ENCODE measurements around the gene TBC1D10A.

Gene TBC1D10A

DNA sequence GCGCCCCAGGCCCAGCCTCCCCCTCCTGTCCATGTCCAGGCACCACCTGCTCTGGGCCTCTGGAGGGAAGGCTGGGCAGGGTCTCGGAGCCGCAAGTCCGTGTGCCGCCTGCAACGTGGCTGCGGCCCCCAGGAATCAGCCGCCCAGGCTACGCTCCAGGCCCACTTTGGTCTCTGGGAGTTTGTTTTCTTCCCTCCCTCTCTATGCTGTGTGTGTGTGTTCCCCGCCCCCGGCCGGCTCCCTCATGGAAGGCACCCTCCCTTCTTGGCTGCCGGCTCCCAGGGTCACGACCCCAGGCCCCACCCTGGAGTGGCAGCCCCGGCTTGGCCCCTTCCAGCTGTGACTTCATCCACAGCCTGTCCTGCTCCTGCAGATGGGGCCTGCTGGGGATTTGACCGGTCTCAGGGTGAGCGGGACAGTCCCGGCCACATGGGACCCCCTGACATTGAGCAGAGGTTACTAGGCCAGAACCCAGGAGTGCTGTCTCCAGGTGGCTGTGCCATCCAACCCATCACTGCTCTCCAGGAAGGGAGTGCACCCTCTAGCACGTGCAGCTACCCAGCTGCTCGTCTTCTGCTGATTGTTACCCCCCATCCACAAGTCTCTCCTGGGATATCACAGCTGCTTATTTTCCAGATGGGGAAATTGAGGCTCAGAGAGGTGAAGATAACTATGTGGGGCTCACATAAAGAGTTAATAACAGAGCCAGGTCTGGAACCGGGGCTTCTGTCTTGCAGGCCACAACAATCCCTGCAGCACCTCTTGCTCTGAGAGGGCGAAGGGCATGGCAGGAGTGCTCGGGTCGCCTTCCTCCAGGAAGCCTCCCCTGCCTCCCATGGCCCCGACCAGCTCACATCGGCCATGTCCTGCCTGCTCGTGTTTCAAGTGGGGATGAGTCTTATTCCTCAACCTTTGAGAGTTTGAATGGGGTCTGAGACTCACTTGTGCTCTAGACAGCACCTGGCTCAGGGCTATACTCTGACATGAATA, 77.4 kb downstream of the TBC1D10A start:
- in situ Hi-C loops (cut with HindIII; ENCODE audit: low sequenced_read_pairs) = loop anchor here (10.0 kb wide), 1 partner anchor 65 kb away; no protein-coding TSS in a partner anchor

DNA sequence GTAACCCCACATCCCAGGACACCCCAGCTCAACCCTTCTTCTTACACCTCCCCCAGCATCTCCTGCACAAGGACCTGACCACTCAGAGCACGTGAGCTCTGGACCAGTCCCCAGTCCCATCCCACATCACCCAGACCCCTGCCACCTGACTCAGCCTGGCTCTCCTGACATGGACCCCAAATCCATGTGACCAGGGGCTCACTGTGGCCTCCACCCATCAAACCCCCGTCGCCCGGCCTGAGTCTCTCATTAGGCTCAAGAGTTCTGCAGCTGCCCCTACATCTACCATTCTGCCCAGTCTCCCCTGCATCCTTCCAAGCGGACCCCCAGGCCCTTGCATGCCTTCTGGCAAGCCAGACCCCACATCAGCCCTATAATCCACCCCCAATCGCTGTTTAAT, 78.3 kb downstream of the TBC1D10A start:
- in situ Hi-C loops (cut with HindIII; ENCODE audit: low sequenced_read_pairs) = loop anchor here (10.0 kb wide), 1 partner anchor 64 kb away; no protein-coding TSS in a partner anchor

DNA sequence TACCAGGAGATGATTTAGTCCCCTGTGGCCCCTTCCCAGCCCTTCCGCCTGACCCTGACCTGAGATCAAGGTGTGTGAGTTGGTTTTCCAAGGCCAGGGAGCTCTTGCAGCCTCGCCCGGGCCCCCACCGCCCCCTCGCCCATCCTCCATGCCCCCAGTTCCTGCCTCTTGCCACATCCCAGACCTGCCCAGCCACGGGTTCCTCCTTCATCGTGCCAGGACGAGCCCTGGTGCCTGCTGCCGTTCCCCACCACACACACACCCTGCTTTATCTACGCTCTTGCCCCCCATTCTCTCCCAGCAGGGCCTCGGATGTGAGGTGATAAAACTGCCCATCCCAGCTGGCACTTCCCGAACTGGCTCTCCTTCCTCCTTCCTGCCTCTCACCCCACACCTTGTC, 78.8 kb downstream of the TBC1D10A start:
- in situ Hi-C loops (cut with HindIII; ENCODE audit: low sequenced_read_pairs) = loop anchor here (10.0 kb wide), 1 partner anchor 63 kb away; no protein-coding TSS in a partner anchor

DNA sequence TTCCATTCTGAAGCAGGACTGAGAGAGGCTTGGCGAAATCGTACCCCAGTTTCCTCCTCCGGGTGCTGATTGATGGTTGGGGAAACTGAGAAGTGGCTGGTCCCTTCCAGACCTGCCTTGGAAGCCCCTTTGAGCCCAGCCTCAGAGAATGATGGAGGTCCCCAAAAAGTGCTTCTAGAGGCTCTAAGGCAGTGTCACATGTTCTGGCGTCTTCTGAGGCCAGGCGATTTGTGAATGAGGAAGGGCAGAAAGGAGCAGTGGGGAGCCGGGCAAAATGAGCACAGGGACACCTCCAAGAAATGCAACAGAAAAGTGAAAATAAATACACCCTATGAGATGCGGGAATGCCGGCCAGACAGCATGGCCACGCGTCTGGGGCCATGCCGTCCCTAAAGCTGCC, 79.2 kb downstream of the TBC1D10A start:
- in situ Hi-C loops (cut with HindIII; ENCODE audit: low sequenced_read_pairs) = loop anchor here (10.0 kb wide), 1 partner anchor 63 kb away; no protein-coding TSS in a partner anchor

DNA sequence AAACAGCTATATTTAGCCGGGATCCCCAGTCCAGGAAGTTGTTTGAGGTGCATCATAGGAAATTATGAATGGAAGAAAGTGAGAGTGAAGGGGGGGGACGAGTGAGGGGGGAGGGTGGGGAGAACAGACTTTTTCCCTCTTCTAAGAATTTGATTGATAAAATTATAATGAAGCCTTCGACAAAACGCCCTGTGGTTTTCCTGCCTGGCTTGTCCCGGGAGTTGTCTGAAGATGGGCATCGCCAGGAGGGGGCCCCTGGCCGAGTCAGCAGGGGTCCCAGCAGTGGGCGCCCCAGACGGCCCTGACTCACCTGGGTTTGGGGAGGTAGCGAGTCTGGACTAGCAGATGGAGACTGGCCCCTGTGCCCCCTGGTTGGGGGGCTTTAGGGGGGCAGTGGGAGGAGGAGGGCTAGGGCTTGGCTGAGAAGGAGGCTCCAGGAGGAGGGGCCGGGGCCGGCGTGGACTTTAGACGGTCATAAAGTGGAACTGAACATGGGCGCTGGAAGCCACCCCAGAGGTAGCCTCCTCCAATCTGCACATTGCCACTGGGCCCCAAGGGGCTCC, 79.8 kb downstream of the TBC1D10A start:
- in situ Hi-C loops (cut with HindIII; ENCODE audit: low sequenced_read_pairs) = loop anchor here (10.0 kb wide), 1 partner anchor 62 kb away; no protein-coding TSS in a partner anchor

DNA sequence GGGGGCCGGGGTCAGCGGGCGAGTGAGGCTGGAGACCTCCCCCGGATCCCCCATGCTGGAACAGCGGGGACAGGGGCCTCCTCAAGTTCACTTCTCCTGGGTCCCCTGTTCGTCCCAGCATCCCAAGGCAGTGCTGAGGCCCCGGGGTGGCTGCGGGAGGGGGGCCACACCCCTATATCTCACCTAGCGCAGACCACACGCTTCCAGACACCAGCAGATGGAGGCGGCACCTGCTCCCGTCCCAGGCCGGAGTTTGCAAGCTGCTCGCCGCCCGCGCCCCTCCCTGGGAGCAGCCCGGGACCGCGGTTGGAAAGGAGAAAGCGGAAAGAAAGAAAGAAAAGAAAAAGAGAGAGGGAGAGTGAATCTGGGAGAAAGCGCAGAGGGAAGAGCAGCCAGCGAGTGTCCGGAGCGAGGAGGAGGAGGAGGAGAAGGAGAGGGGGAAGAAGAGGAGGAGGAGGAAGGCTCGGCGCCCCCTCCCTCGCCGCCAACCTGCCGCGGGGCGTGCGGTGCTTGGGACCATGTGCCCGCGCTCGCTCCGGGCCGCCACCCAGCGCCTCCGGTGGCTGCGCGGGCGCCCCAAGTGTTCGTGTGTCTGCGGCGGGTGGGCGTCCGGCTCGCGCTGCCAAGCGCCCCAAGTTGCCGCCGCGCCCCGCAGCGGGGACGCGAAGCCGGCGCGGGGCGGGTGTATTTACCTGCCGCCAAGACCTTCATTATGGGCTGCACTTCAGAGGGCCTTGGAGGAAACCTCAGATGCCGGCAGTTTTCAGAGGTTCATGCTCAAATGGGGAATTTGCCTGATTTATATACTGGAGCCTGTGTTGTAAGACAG, 80.5 kb downstream of the TBC1D10A start, which contains the start of gene LIF:
TSS of gene LIF (minus strand) at position 775 of the 829 bp plus-strand sequence. CDS start at position 711, 64 bp downstream.
- in situ Hi-C loops (cut with HindIII; ENCODE audit: low sequenced_read_pairs) = loop anchor here (10.0 kb wide), 1 partner anchor 61 kb away; no protein-coding TSS in a partner anchor

DNA sequence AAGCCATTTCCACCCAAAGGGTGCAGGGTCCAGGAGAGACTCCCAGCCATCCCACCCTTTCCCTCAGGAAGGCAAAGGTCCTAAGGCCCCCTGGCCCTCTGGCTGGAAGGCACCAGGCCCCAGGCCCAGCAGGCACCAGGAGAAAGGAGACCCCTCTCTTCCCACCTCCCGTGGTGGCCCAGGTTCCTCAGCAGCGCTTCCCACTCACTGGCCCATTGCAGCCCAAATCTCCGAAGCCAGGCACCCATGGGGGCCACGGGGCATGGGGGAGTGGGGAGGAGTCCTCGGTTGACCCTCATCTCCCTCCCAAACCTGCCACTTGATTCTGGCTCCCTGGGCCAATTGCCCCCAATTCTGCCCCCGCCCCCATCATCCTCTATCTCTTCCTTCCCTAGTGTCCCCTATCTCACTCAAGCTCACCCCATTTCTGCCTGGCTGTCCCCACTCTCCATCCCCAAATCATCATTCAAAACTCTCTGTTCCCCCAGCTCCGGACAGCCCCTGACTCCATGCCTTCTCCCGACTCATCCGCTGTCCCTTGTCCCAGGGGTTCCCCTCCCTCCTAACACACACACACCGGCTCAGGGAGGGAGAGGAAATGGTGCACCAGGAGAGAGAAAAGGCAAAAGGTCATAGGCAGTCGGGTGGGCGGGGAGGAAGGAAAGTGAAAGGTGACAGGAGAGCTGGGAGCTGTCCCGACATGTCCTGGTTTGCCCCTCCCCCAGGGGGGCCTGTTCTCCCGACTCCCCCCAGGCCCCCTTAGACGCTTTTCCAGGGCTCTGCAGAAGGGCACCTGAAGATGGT, 81.4 kb downstream of the TBC1D10A start:
- in situ Hi-C loops (cut with HindIII; ENCODE audit: low sequenced_read_pairs) = loop anchor here (10.0 kb wide), 1 partner anchor 61 kb away; no protein-coding TSS in a partner anchor

DNA sequence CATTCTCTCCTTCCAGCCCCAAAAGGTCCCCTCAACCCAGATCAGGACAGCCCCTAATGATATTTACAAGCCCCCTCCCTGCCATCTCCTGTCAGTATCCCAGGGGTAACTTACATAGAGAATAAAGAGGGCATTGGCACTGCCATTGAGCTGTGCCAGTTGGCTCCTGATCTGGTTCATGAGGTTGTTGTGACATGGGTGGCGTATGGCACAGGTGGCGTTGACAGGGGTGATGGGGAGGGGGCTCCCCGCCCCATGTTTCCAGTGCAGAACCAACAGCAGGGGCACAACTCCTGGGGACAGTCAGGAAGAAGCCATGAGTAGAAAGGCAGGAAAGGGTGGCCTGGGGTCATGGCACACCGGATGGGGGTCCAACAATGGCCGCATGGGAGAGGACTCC, 82.1 kb downstream of the TBC1D10A start:
- in situ Hi-C loops (cut with HindIII; ENCODE audit: low sequenced_read_pairs) = loop anchor here (5.0 to 10.0 kb wide), 2 partner anchors 60 to 107 kb away; no protein-coding TSS in a partner anchor

DNA sequence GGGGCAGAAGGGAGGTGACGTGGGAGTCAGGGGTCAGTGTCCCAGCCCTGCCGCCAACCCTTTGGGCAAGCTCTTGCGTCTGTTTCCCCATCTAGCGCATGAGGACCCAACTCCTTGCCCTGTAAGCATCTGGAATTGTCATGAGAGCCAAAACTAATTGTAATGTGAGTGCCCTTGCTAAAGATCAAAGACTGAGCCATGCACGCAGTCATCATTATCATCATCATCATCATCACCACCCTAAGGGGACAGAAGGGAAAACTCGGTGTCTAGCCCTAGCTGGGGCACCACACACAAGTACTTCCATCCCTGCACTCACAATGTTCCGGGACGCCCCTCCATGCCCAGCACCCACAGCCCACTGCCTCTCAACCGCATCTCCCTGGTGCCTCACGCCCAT, 82.7 kb downstream of the TBC1D10A start:
- in situ Hi-C loops (cut with HindIII; ENCODE audit: low sequenced_read_pairs) = loop anchor here (5.0 to 10.0 kb wide), 2 partner anchors 59 to 107 kb away; no protein-coding TSS in a partner anchor

DNA sequence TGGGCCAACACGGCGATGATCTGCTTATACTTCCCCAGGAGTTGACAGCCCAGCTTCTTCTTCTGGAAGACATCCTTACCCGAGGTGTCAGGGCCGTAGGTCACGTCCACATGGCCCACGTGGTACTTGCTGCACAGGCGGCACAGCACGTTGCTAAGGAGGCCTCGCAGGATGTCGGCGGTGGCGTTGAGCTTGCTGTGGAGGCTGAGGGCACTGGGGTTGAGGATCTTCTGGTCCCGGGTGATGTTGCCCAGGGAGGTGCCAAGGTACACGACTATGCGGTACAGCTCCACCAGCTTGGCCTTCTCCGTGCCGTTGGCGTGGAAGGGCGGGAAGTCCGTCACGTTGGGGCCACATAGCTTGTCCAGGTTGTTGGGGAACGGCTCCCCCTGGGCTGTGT, 83.1 kb downstream of the TBC1D10A start:
- in situ Hi-C loops (cut with HindIII; ENCODE audit: low sequenced_read_pairs) = loop anchor here (5.0 to 10.0 kb wide), 2 partner anchors 59 to 106 kb away; no protein-coding TSS in a partner anchor

Measured in endothelial cell of hepatic sinusoid (primary cell).